Measurements from ENCODE around the gene MYBBP1A.

MYBBP1A gene

DNA sequence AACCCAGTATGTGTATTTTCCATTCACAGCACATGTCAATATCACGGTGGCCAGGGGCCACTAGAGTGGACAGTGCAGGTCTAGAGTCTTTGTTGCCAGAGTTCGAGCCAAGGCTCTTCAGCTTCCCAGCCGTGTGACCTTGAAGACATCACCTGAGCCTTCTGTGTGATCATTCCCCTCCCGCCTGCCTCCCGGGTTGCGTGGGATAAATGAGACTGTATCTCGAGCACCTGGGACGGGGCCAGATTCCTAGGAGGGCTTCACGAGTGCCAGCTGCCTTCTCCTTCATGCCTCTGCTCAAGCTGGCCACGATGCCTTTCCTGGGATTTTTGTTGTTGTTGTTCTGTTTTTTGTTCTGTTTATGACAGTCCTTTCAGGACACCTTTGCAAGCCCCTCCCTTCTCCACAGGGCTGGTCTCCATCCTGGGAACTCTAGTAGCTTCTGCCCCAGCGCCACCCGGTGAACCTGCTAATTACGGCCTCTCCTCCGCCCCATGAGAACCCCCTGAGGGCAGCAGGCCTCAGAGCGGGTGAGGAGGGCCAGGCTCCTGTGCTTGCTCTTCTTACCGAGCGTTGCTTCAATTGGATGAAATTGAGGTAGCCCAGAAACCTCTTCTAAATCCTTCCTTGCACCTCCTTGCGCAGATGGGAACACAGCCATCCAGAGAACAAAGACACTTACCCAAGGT is 52.6 kb downstream of the MYBBP1A start:
- Mint-ChIP-seq H3K4me3 (peak overlapping the region; percentile 11), H3K27me3 (peaks cover 30% of the 10 kb centered on the region), H3K9me3 (no peaks in the 10 kb centered on the region), H3K4me1 (peaks cover 26% of the 10 kb centered on the region), H3K36me3 (no peaks in the 10 kb centered on the region), H3K27ac (no peak overlapping the region)

DNA sequence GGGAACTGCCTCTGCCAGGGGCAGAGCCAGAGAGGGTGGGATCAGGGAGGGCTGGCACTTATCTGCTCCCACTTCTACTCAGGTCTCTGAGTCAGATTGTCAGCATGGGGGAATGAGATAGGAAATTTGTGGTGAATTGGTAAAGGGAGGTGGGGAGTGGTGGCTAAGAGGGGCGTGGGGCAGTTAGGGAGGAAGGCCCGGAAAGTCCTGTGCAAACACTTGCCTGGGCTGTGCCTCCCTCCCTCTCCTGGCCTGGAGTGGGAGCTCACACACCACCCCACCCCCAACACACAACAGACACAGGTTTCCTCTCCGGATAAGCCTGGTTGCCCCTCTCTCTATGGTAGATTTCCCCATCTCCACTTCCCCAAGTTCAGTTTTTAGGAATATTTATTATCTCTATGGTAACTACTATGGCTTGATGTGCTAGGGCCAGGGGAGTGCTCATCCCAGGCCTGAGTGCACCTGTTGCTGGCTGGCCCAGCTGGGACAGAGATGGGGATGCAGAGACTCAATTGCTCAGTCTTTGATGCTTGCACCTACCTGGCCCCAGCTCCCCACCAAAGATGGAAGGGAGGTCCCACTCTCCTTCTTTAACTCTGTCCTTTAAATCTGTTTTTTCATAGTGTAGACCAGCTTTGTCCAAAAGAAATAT is 53.8 kb downstream of the MYBBP1A start:
- H3K9me3 Mint-ChIP-seq, result no peaks in the 10 kb centered on the region
- H3K4me1 Mint-ChIP-seq, result peaks cover 26% of the 10 kb centered on the region
- no peak overlapping the region for H3K4me3 Mint-ChIP-seq
- peaks cover 30% of the 10 kb centered on the region for H3K27me3 Mint-ChIP-seq
- H3K27ac Mint-ChIP-seq, result no peak overlapping the region
- H3K36me3 Mint-ChIP-seq, result no peaks in the 10 kb centered on the region

DNA sequence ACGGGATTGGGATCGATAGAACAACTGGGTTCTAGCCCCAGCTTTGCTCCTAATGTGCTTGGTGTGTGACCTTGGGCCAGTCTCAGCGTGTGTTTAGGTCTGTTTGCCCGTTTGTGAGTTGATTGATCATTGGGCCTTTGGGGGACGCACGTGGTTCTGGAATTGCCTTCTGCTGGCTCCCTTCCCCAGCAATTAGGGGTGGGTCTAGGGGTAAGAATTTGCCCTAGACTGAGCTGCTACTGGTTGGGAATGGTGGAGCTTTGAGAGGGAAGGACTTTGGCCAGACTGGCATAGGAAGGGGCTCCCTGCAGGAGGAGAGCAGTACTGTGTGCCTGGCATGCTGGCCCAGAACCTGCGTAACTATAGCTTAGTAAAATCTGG is 55.0 kb downstream of the MYBBP1A start:
- no peaks in the 10 kb centered on the region for H3K9me3 Mint-ChIP-seq
- peaks cover 30% of the 10 kb centered on the region for H3K27me3 Mint-ChIP-seq
- H3K27ac Mint-ChIP-seq, result no peak overlapping the region
- peak overlapping the region; percentile 86 for H3K4me3 Mint-ChIP-seq
- H3K36me3 Mint-ChIP-seq, result no peaks in the 10 kb centered on the region
- peaks cover 26% of the 10 kb centered on the region for H3K4me1 Mint-ChIP-seq

DNA sequence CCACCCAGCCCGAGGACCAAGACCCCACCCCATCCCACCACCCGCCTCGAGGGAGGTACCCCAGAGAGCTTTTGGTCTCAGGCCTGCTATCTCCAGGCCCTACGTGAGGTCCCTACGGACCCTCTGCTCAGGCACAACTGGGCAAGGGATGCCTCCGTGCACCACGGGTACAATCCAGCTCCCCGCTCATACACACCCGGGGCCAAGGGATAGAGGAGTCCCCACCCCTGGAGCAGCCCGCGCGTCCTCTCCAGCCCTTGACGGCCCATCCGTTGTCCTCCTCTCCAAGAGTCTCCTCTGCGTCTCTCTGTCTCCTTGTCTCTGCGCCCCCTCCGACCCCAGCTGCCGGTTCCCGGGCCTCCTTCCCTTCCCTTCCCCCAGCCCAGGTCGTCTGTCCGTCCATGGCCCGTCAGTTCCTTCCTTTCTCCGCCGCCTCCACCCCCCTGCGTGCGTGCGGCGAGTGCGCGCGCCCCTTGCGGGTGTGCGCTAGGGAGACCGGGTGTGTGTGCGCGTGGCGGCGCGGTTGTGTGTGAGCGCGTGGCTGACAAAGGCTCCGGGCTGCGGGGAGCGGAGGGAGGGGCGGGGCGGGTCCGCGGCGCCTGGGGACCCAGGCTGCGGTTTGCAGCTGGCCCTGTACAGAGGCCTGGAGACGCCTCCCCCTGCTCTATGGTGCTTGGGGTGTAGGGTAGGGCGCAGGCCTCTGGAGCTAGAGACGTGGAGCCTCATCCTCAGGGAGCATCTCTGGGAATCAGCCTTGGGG is 55.6 kb downstream of the MYBBP1A start:
- H3K27me3 Mint-ChIP-seq, result peaks cover 27% of the 10 kb centered on the region
- H3K36me3 Mint-ChIP-seq, result no peaks in the 10 kb centered on the region
- peaks cover 21% of the 10 kb centered on the region for H3K4me1 Mint-ChIP-seq
- H3K27ac Mint-ChIP-seq, result no peak overlapping the region
- peak overlapping the region; percentile 86 for H3K4me3 Mint-ChIP-seq
- H3K9me3 Mint-ChIP-seq, result no peaks in the 10 kb centered on the region

DNA sequence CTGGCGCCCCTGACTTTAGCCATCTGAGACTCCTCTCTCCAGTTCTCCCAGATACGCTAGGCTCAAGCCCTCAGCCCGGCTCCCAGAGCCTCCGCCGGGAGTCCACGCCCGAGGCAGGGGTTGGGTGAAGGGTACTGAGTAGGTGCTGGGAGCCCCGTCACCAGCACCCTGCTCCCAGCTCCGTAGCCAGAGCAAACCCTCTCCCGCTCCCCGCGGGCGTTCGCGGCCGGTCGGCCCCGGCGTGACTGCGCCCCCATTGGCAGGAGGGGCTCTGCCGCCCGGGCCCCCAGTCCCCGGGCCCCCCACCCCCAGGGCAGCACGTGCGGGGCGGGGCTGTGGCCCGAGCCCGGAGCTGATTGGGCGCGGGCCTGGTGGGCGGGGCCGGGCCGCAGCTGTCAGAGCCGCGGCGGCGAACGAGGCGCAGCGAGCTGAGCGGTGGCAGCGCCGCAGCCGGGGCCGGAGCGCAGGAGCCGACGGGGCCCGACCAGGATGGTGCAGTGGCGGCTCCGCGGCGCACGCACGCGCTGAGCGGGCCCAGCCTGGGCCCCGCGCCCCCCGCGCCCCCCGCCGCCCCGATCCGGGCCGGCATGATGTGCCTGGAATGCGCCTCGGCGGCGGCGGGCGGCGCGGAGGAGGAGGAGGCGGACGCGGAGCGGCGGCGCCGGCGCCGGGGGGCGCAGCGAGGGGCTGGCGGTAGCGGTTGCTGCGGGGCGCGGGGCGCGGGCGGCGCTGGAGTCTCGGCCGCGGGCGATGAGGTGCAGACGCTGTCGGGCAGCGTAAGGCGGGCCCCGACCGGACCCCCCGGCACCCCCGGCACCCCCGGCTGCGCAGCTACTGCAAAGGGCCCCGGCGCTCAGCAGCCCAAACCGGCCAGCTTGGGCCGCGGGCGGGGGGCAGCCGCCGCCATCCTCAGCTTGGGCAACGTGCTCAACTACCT is 56.5 kb downstream of the MYBBP1A start, which contains the start of gene SPNS2:
Gene SPNS2 (plus strand): TSS at position 421 of the 937 bp plus-strand sequence. CDS start 167 bp downstream, at position 588.
- Mint-ChIP-seq H3K4me3 (peak within 1 kb of the TSS; percentile 86), H3K36me3 (no peaks in the 10 kb centered on the region), H3K27me3 (peaks cover 25% of the 10 kb centered on the region), H3K4me1 (peaks cover 14% of the 10 kb centered on the region), H3K9me3 (no peaks in the 10 kb centered on the region), H3K27ac (no peak within 1 kb of the TSS)

DNA sequence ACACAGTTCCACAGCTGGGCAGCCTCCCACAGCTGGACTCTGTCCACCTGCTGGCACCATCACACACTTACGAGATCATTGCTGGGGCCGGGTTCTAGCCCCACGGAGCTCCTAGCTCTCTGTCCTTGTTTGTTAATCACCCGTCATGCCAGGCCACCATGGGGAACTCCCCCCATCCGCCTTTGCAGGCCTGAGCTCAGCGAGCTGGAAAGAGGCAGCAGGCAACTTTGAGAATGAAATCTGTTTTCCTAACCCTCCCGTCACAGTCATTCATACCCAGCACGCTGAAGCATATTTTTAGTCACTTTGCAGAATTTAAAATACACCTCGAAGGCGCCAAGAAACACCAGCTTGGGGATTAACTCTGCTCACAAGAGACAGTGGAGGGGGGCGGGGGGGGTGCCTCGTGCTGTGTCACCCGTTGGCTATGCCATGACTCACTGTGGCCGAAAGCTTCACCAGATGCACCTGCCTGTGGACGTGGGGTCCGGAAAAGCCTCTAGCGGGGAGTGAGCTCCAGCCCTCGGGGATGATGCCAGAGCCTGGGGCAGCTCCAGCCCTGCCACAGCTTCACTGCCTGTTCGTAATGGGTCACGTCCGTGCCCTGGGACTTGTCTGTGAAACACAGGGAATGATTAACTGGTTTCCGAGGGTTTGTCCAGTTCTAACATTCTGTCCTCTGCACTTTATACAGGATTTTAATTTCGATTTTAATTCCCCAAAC is 57.9 kb downstream of the MYBBP1A start:
- Mint-ChIP-seq H3K36me3 (no peaks in the 10 kb centered on the region), H3K27me3 (peaks cover 19% of the 10 kb centered on the region), H3K4me3 (peak overlapping the region; percentile 47), H3K27ac (no peak overlapping the region), H3K4me1 (peaks cover 14% of the 10 kb centered on the region), H3K9me3 (no peaks in the 10 kb centered on the region)

DNA sequence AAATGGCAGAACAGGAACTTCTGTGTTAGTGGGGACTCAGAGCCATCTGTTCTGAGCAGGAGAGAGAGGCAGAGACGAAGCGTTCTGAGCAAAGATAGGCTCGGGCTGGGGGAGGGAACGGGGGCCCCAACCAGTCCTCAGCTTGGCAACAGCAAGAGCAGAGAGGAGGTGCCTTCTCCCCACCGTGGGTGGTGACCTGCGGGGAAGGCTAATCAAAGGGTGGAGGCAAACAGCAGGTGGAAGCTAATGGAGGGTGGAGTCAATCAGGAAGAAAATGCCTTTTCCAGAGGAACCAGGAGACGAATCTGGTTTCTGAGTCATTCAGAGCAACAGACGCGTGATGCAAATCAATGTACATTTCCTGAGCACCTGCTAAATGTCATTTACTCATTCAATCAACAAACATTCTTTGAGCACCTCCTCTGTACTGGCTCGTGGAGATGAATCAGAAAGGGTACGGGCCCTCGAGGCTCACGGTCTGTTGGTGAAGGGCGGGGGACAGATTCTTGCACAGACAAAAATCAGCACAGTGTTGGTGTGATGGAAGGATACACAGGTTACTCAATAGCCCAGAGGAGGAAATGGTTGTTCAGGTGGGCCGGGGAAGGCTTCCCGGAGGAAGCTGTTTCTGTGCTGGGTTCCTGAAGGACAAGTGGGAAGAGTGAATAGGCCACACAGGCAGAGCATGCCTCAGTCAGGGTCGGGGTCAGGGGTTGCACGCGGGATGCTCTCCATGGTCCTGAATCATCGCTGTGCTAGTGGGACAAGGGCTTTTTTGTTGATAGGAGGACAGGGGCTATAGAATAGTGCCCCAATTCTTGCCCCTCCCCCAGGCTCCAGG is 62.2 kb downstream of the MYBBP1A start:
- no peaks in the 10 kb centered on the region for H3K27me3 Mint-ChIP-seq
- no peak overlapping the region for H3K4me3 Mint-ChIP-seq
- H3K4me1 Mint-ChIP-seq, result no peaks in the 10 kb centered on the region
- no peaks in the 10 kb centered on the region for H3K9me3 Mint-ChIP-seq
- H3K27ac Mint-ChIP-seq, result no peak overlapping the region
- H3K36me3 Mint-ChIP-seq, result no peaks in the 10 kb centered on the region

DNA sequence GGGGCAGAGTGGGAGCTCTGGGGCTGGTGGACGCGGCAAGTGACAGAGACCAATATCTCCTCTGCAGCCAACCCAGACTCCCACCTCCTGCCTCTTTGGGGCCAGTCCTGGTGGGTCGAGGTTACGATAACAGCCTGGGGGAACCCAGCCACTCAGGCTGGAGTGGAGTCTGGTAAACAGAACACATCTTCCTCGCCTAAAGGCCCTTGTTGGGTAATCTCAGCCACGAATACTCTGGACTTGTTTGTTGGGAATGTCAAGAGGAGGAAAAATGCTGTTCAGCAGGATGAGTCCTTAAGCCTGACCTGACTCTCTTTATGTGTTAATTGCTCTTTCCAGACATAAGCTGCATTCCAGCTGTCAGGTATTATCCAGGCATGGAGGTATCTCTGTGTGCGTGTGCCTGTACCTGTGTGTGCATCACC is 64.5 kb downstream of the MYBBP1A start:
- H3K27me3 Mint-ChIP-seq, result no peaks in the 10 kb centered on the region
- H3K27ac Mint-ChIP-seq, result no peak overlapping the region
- H3K9me3 Mint-ChIP-seq, result no peaks in the 10 kb centered on the region
- H3K36me3 Mint-ChIP-seq, result no peaks in the 10 kb centered on the region
- H3K4me1 Mint-ChIP-seq, result peaks cover 13% of the 10 kb centered on the region
- H3K4me3 Mint-ChIP-seq, result no peak overlapping the region

DNA sequence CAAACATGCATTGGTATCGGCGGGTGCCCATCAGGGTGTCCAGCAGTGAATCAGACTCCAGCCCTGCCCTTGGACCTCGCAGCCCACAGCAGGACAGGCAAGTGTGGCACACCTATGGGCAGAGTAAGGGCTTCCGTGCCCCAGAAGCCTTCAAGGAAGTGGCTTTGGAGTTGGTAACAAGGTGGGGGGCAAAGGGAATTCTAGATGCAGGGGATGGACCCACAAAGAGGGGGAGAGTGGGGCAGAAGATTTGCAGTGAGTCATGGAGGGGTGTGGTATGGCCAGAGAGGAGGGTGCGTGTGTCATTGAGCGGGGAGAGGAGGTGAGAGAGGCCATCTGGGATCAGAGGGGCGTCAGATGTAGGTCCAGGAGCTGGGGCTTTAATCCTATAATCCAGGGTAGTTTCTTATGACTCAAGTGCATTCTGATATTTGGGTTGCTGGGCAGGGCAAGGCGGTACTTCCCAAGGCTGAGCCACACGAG is 65.0 kb downstream of the MYBBP1A start:
- Mint-ChIP-seq H3K36me3 (no peaks in the 10 kb centered on the region), H3K27me3 (no peaks in the 10 kb centered on the region), H3K9me3 (no peaks in the 10 kb centered on the region), H3K4me1 (peaks cover 16% of the 10 kb centered on the region), H3K4me3 (no peak overlapping the region), H3K27ac (no peak overlapping the region)

DNA sequence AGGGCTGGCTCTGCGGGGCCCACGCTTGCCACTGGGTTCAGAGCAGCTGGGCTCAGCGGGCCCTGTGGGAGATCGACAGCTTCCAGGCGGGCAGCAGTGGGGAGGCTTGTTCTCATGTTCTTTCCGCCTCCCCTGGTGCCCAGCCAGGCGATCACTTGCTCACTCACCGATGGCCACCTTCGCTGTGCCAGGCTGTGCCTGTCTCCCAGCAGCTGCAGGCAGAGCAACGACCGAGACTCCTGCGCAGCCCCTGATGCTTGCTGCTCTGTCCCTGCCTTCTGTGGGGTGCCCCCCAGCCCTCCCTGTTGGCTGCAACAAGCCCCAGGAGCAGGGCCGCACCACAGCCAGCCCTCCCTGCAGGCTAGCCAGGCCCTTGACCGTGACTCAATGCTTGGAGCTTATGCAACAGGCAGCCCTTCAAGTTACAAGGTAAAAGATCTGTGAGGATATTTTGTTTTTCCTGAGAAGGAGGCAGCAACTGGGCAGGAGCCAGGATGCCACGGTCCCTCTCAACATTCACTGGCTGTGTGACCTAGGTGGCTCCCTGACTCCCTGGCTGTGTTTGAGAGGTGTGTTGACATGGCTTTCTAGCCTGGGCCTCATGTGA is 66.1 kb downstream of the MYBBP1A start:
- H3K36me3 Mint-ChIP-seq, result no peaks in the 10 kb centered on the region
- H3K27me3 Mint-ChIP-seq, result no peaks in the 10 kb centered on the region
- no peaks in the 10 kb centered on the region for H3K9me3 Mint-ChIP-seq
- no peak overlapping the region for H3K4me3 Mint-ChIP-seq
- H3K4me1 Mint-ChIP-seq, result peaks cover 22% of the 10 kb centered on the region
- no peak overlapping the region for H3K27ac Mint-ChIP-seq
